ENCODE results near the gene KLHL18.
"Not testable (repeated sequence)": the region's sequence is repeated elsewhere in the genome, so short reads cannot be mapped to it uniquely, and the experiment has no call there.

Gene KLHL18

DNA sequence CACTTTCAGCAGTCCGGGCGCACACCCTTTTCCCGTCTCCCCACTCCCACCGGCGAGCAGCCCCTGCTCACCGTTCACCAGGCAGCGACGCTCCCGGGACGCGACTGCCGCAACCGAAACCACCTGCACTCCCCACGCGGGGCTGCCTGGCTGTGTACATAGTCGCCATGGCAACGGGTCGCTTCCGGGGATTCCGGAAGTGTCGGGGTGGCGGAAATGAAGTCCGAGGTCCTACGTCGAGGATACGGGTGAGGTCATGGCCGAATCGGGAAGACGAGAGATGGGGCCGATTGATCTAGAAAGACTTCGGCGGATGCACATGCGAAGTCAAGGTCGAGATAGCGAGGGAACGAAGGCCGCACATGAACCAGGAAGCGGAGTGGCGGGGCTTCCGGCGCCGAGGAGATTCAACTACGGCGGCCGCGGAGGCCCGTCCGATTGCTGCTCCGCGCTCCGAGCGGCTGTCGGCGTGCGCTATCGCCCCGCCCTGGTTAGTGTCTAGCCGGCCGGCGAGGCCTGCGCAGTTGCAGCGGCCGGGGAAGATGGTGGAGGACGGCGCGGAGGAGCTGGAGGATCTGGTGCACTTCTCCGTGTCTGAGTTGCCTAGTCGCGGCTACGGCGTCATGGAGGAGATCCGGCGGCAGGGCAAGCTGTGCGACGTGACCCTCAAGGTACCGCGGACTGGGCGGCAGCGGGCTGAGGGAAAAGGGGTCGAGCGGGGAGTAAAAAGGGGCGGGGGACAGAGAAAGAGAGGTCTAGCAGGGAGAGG is at the start of gene KLHL18, which contains the start of gene KIF9:
Gene KLHL18, plus strand, starts transcription at position 521 of the 769 bp plus-strand sequence. Its CDS starts 22 bp downstream, at position 543.
Gene KIF9, minus strand, starts transcription at position 376 of the 769 bp plus-strand sequence. CDS start 5,425 bp downstream, outside the sequence.
- peak; percentile 89 for DNase-seq

DNA sequence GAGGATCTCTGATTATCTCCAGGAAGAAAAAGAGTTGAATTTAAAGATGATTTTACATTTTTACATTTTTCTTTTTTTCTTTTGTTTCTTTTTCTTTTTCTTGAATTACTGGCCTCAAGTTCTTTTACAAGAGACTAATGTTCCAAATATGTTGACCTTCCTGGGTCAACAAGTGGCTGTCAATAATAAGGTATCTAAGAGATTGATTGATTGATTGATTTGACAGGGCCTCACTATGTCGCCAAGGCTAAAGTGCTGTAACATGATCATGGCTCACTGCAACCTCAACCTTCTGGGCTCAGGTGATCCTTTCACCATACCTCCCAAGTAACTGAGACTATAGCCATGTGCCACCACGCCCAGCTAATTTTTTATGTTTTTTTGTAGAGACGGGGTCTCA is 44.7 kb upstream of the KLHL18 start:
- DNase-seq, result no peak

DNA sequence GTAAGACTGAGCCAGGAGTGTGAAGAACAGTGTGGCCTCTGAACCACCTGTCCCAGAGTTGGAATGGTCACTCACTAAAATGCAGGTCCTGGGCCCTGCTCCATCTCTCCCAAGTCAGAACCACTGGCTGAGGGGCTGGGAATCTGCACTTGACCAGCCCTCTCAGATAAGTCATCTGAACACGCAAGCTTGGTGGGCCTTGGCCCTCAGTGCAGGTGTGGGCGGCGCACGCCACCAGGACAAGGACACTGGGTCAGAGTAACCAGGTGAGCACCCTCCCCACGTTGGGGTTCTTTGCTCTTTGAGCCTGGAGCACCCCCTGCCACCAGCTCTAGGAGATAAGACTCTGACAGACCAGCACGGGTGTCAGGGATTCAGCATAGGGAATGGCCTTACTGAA is 42.8 kb upstream of the KLHL18 start:
- DNase-seq, result no peak

DNA sequence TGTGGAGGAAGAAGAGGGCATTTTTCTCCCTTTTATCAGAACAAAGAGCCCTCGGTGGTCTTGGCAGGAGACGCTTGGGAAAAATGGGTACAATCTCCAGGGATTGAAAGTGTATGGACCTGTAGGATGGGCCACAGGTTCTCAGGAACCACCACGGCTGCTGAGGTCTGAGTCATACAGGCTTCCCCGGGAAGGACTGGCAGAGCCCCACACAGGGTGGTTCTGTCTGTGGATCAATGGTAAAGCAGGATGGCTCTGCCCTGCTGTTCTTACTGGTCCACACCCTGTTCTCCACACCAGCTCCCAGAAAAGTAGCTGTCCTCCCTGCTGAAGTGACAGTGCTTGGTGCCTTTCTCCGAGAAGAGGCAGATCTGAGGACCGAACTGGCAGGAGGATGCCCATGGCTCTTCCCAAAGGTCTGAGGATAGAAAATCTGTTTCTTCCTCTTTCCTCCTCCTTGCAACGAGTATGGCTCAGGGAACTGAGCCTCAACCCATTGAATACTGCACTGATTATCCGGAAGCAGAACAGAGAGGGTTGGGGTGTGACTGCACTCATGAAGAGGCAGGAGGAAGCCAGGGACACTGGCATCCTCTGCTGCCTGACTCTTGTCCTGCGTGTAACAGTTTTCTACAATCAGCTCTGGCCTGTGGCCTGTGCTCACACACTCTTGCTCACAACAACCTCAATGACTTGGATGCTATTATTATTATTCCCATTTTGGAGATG is 39.2 kb upstream of the KLHL18 start:
- no peak for DNase-seq

DNA sequence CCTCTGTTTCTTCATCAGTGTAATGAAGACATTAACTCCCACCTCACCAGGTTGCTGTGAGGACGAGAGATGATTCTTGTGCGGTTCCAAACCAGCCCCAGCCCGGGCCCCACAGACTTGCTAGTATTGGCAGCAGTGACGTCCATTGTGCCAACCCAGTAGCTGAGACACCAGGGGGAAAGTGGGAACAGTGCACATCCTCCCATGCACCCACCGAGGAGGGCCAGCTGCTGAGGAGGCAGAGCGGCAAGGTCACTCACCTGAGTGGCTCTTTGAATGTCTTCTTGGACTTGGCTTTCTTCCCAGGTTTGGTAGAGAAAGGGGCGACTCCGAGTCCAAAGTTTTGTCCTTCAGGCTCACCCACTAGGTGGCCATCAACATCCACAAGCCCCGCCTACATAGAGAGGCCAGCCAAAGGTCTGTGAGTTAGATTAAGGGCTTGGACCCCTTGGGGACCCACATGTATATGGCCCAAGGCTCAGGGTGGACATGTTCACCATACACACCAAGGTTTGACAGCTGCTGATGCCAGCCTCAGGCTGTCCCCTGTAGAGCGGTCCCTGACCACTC is 38.1 kb upstream of the KLHL18 start:
- DNase-seq, result no peak

DNA sequence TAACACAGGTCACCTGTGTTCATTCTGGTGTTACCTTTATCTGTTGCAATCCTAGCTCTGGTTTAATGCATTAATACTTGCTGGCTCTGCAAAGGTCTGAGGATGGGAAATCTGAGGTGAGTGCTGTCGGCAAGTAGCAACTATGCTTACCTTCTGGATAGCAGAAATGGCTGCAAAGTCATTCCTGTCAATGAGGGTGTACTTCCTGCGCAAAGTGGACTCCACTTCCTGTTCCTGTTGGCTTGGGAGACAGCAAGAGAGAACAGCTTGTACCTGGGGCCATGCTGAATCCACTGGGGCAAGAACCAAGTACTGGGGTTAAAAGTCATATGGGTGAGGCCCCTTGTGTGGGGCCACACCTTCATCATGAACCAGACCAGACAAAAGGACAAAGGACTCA is 37.5 kb upstream of the KLHL18 start:
- no peak for DNase-seq

DNA sequence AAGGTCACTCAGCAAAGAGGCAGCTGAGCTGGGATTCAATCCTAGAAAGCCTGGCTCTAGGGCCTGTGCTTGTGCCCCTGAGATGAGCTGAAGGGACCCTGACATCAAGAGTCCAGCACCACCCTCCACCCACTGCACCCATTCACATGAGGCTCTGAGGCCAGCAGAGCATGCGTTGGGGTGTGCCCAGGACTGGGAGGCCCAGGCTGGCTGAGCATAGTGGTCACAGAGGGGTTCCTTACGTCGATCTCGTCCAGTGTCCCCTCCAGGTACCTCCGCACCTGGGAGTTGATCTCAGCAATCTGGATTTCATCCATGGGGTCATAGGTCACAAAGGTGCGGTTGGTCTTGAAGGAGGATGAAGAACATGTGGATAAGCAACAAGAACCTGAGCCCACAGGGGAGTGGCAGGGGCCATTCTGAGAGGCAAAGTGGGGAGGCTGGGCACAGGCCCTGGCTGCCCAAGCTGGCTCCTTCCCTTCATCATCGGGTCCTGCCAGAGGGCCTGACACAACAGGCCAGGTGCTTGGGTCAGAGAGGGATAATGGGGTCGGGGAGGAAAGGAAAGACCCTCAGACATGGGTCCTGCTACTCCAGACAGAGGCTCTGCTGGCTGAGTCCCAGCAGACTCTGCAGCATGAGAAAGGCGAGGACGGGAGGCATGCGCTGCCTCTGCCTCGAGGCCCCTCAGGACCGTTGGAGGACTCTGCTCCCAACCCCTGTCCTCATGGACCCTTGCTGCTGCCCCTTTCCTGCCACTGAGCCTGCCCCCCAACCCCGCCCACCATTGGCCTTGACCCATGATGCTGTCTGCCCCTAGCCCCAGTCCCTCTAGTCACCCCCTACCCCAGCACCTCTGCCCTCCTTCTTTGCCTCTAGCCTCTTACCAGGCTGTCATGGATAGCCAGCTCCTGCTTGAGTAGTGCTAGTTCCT is 35.3 kb upstream of the KLHL18 start:
- no peak for DNase-seq

DNA sequence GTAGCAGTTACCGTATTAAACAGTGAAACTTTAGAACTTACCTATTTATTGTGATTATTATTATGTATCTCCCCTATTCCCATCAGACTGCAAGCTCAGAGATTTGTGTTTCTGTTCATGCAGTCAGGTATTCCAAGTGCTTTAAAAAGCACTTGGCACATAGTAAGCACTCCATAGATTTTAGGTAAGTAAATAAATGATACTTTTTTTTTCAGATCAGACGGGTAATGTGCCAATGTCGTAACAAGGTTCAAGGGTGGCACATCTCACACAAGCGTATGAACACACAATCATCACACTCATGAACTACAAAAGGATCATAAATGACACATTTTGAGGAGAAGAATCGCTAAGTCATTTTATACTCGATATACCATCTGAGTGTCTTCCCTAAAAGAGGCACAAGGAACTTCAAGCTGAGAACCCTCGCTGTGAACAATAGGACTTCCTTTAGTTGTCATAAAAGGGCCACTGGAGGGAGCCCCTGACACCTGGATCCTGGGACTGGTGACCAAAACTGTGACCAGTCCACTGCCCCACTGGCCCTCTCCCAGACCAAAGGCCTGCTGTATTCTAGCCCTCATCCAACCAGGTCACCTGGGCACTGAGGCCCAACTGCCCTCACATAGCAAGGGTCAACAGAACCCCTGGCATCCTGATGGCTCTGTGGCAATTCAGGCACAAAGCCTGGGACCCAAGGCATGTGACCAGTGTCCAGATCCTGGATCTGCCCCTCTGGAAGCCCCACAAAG is 32.3 kb upstream of the KLHL18 start:
- DNase-seq, result peak; percentile 78

DNA sequence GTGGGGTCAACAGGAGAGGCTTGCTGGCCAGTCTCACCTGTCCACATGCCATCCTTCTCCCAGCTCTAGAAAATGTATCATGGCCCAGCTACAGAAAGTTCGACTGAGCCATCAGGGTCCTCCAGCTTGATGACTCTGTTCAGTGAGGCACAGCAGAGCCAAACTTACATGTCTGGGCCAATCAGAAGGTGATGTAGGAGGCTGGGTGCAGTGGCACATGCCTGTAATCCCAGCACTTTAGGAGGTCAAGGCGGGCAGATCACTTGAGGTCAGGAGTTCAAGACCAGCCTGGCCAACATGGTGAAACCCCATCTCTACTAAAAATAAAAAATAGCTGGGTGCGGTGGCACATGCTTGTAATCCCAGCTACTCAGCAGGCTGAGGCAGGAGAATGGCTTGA is 31.7 kb upstream of the KLHL18 start:
- DNase-seq, result not testable (repeated sequence)

DNA sequence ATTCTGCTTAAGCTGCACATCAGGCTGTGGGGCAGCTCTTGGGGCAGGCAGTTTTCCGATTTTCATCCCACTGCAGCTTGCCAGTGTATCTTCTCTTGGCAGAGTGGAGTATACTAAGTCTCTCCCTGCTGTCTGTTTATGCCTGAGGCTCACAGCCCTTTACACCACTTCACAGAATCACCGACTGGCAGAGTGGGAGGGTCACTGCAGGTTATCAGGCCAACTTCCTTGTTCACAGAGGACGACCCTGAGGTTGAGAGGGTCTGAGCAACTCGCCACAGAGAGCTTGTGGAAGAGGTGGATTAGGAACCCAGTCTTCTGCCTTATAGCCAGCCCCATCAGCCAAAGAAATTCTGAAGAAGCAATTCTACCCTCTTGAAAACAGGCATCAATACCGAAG is 31.1 kb upstream of the KLHL18 start:
- no peak for DNase-seq

DNA sequence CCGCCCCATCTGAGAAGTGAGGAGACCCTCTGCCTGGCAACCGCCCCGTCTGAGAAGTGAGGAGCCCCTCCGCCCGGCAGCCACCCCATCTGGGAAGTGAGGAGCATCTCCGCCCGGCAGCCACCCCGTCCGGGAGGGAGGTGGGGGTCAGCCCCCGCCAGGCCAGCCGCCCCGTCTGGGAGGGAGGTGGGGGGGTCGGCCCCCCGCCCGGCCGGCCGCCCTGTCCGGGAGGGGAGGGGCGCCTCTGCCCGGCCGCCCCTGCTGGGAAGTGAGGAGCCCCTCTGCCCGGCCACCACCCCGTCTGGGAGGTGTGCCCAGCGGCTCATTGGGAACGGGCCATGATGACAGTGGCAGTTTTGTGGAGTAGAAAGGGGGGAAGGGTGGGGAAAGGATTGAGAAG is 26.4 kb upstream of the KLHL18 start:
- DNase-seq, result not testable (repeated sequence)

DNA sequence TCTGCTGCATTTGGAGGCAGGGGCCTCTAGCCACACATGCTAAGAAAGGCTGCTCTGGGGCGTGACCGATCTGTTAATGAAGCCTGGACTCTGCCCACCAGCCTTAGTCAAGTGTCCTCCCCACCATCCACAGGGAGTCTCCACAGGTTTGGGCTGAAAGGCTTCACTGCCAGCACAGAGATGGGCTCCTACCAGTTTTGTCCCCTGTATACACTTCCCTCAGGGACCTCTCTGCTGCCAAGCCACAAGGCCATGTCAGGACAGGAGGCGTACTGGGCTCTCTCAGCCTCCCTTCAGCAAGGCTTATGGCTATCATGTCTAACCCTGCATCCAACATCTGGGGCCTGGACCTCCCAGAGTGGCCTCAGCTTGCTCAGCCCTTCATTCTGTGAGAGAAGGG is 23.6 kb upstream of the KLHL18 start:
- no peak for DNase-seq

DNA sequence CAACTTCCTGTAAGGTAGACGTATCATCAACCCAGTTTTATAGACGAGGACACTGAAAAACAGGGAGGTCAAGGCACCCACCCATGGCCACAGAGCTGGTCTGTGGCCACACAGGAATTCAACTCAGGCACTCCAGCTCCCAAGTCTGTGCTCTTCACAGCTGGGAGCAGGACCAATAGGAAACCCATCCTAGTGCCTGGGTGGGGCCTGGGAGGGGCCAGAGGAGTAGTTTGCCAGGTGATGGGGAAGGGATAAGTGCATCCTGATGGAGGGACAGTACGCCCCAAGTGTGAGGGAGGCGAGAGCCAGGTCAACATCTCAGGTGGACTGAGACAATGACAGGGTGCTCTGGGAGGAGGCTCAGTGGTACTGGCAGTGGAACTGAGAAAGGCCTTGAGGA is 22.1 kb upstream of the KLHL18 start:
- no peak for DNase-seq

DNA sequence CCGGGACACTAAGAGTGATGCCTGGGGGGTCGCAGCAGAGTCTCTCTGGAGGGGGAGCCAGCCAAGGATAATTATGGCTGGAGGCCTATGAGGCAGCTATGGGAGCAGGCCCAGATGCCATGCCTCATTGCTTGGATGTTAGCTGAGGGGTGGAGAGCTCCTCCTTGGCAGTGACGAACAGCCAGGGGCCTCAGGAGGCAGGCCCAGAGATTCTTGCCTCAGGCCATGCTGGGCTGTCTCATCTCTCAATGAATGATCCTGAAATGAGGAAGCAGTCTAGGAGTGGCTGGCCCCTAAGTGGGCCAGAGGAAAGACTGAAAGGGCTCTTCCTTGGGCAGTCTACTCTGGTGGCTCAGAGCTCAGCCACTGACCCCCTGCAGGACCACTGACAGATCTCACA is 21.4 kb upstream of the KLHL18 start:
- no peak for DNase-seq

DNA sequence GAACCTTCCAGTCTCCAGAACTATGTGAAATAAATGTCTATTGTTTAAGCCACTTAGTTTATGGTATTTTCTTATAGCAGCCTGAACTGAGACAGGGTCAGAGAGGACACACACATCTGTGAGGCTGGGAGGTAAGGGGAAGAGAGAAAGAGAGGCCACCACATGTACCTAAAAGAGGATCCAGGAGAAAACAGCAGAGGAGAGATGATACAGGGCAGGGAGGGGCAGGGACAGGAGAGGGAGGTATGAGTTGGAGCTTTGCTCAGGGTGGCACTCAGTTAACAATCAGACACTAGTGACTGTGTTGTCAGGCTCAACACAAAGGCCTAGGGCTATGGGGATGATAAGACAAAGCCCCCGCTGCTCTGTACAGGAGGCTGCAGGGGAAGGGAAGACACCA is 17.7 kb upstream of the KLHL18 start:
- DNase-seq, result no peak

DNA sequence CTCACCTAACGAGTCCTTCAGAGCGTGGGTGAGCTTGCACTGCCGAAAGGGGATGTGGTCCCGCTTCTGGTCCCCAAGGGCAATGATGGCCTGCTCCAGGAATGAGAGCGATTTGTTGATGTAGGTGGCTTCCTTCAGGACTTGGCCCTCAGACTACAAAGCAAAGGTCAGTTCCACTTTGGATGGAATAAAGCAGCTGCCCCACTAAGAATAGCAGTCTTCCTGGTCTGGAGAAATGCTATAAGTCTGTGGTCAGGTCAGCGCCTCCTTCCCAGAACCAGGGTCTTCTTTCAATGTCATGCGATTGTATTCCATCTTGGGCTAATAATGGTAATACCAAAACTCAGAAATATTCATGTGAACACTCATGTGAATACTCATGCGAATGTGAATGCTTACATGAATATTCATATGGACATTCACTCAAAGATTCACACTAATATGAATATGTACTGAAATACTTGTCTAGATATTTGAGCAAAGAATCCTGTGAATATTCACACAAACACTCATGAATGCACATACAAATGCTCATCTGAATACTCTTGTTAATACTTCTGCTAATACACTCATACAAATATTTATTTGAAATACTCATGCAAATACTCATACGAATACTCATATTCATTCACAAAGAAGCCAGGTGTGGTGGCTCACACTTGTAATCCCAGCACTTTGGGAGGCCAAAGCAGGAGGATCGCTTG is 16.9 kb upstream of the KLHL18 start:
- DNase-seq, result no peak

DNA sequence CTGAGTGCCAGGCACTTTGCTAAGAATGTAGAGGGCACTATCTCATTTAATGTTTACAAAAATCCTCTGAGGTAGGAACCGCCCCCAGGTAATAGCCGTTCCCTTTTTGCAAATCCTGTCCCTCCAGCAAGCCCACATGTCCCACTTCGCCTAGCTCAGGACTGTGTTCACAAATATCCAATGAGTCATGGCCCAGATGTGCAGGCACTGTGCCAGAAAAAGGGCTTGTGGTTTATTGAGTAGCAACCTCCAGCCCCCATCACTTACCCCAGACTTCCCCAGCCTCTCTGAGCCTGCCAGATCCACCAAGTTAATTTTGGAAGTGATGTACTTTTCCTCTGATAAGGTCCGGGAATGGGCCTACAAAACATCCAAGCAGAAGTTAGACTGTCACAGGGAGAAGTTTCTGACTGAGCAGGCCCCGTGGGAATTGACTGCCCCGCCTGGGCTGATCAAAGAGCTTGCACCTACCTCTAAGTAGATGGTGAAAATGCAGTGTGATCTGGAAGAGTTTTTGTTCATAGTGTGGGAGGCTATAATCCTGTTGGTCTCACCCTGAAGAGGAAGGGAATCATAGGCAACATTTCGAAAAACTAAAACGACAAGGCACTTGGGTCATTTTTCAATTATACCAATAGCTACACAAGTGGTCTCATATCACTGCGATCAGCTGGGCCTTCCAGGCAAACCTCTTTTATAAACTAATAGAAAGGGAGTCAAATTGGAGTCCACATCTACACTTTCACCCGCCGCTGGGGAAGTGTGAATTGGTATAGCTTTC is 15.8 kb upstream of the KLHL18 start:
- peak; percentile 72 for DNase-seq

DNA sequence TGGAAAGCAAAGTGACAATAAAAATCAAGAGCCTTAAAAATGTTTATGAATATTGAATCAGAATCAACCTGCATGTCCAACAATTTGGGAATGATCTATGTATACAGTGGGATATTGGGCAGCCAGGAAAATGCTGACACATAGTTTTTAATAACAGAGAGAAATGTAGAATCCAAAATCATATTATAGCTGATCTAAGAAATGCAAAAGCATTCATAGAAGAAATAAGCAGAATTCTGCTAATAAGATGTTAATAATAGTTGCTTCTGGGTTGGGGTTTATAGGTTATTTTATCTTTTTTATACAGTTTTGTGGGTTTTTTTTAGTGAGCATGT is 15.3 kb upstream of the KLHL18 start:
- no peak for DNase-seq

DNA sequence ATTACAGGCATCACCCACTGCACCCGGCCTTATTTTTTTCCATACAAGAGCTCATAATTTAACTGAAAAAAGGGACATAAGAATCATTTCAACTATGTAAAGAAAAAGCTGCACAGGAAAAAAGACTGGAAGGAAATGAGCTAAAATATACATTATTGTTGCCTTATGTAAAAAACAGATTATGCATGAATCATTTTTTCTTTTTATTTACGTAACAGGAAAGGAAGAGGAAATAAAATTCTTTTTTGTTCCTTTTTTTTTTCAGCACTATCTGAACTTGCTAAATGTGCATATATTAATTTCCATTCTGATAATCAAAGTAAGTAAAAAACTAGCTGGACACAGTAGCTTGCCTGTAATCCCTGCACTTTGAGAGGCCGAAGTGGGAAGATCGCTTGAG is 12.2 kb upstream of the KLHL18 start:
- no peak for DNase-seq

DNA sequence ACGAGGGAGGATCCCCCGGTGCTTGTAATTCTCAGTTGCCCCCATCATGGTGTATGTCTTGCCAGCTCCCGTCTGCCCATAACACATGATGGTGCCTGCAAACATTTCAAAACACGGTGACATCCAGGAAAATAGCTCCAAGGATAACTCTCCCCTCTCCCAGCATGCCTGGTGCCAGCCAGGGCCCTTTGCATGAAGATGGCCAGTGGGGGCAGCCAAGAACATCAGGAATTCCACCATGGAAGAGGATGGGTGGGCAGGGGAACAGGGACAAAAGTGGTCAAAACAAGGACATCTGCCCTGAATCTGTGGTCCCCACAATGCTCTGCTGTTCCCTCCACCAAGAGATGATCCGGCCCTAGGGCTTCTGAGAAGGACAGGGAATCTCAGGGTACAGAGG is 9.2 kb upstream of the KLHL18 start:
- DNase-seq, result no peak

DNA sequence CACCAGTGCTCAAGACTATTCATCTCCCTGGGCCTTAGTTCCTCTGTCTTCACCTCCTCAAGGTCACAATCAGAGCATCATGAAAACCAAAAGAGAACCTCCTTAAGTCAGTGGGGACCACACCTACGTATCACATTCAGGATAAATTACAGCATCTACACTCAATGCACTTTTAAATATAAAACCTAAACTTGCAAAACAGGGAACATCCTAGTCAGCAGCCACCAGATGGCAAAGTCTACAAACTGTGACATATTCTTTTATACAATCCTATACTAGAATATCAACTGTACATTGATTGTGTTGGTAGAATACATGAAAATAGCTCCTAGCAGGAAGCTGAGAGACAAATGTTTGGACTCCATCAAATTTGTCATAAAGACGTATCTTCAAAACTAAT is 8.1 kb upstream of the KLHL18 start:
- no peak for DNase-seq
